ENCODE data around the gene MAML2.

MAML2 gene

GRCh38 chr11:96215110-96215782 lies 127.7 kb downstream of the MAML2 start:
- H3K27ac ChIP-seq, result peak overlapping the region; percentile 87; the same call in 1 of the 2 replicates
- TF ChIP-seq CTCF (conservative IDR thresholded peaks at IDR 0.05), result no peak

- H3K27ac ChIP-seq, result no peak overlapping the region
- no peak for TF ChIP-seq CTCF (conservative IDR thresholded peaks at IDR 0.05)
These were observed 128.3 kb downstream of the MAML2 start for GRCh38 chr11:96214777-96215109.

GRCh38 chr11:96213500-96213899 lies 129.5 kb downstream of the MAML2 start:
- no peak overlapping the region for H3K27ac ChIP-seq
- TF ChIP-seq CTCF (conservative IDR thresholded peaks at IDR 0.05), result no peak

GRCh38 chr11:96211436-96211835 lies 131.6 kb downstream of the MAML2 start:
- TF ChIP-seq CTCF (conservative IDR thresholded peaks at IDR 0.05), result no peak
- H3K27ac ChIP-seq, result no peak overlapping the region

GRCh38 chr11:96207459-96208449 lies 135.2 kb downstream of the MAML2 start:
- H3K27ac ChIP-seq, result peak overlapping the region; percentile 85
- TF ChIP-seq CTCF (conservative IDR thresholded peaks at IDR 0.05), result no peak

GRCh38 chr11:96206955-96207354 lies 136.0 kb downstream of the MAML2 start:
- TF ChIP-seq CTCF (conservative IDR thresholded peaks at IDR 0.05), result no peak
- peak overlapping the region; percentile 85 for H3K27ac ChIP-seq

- no peak for TF ChIP-seq CTCF (conservative IDR thresholded peaks at IDR 0.05)
- H3K27ac ChIP-seq, result peak overlapping the region; percentile 85
These were observed 137.6 kb downstream of the MAML2 start for GRCh38 chr11:96205460-96205809.
